Activated CD4-positive, CD25-positive, alpha-beta regulatory T cell treated with anti-CD3 and anti-CD28 coated beads, Interleukin-2, amount 50 U/mL, for 24 hours (primary cell): ENCODE measurements around the gene TEX261.
"Not testable (repeated sequence)": the region's sequence is repeated elsewhere in the genome, so short reads cannot be mapped to it uniquely, and the experiment has no call there.

ENCODE experiments used
- ATAC-seq, 2 donors: fragments of 150-1000 bp; cut with Tn5 transposase; one replicate each; pipeline ENCODE4 v1.10.0; 2021; ENCODE audit warnings: mild to moderate bottlenecking in 1 of 2, moderate library complexity in 1 of 2

TEX261 gene

DNA sequence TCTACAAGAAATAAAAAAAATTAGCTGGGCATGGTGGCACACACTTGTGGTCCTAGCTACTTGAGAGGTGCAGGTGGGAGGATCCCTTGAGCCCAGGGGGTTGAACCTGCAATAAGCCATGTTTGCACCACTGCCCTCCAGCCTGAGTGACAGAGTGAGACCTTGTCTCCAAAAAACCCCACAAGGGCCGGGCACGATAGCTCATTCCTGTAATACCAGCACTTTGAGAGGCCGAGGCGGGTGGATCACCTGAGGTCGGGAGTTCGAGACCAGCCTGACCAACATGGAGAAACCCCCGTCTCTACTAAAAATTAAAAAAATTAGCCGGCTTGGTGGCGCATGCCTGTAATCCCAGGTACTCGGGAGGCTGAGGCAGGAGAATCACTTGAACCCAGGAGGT is 5.3 kb upstream of the TEX261 start:
- ATAC-seq, result not testable (repeated sequence)

GRCh38 chr2:70999362-70999761 is 4.7 kb upstream of the TEX261 start:
- ATAC-seq, result no peak

DNA sequence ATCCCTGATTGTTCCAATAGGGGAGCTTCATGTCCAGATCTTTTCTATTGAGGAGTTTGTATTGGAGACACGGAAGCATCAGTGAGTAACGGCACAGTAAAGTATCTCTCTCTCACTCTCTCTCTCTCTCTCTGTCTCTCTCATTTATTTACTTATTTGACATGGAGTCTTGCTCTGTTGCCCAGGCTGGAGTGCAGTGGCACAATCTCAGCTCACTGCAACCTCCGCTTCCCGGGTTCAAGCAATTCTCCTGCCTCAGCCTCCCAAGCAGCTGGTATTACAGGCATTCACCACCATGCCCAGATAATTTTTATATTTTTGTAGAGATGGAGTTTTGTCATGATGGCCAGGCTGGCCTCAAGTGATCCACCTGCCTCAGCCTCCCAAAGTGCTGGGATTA is 4.2 kb upstream of the TEX261 start:
- not testable (repeated sequence) for ATAC-seq

DNA sequence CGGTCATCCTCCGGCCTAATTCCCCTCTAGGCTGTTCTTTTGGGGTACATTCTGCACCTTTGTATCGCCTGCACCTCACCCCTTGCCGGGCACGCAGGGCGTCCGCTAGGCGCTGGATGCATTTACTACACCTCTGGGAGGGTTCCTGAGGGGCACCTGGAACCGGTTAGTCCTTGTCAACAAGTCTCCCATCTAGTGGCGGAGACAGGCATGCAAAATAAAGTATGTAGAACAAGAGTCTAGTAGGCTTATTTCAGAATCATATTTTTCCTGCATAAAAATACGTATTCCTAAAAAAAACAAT is 705 bp upstream of the TEX261 start:
- ATAC-seq, result peak; percentile 19 to 23

DNA sequence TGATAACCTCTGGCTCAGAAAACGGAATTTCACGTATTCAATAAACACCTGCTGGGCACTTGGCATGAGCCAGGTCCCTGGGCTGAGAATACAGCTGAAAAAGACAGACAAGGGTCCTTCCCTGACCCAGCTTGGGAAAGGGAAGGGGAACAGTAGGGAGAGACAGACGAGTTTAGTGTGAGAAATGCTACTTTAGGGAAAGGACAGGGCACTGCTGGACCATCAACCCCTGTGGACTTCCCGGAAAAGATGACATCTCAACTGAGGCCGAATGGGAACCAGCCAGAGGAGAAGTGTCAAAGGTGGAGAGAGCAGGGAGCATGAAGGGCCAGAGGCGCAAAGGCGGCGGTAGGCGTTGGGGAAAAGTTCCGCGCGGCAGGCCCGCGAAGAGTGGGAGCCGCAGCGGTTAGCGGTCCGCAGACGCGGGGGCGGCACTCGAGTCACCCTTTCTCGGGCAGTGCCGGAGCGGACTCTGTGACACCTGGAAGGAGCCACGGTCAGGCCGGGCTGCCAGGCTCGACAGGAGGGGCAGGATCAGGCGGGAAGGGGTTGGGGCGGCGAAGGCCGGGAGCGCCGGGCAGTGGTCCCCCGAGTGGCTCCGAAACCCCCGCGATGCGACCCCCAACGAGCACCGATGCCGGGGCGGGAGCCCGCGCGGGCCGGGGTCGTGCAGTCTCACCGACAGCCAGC is 519 bp downstream of the TEX261 start:
- ATAC-seq, result peak; percentile 20 to 21

- no peak for ATAC-seq
Measured at GRCh38 chr2:70992945-70993853, 1.5 kb downstream of the TEX261 start.

DNA sequence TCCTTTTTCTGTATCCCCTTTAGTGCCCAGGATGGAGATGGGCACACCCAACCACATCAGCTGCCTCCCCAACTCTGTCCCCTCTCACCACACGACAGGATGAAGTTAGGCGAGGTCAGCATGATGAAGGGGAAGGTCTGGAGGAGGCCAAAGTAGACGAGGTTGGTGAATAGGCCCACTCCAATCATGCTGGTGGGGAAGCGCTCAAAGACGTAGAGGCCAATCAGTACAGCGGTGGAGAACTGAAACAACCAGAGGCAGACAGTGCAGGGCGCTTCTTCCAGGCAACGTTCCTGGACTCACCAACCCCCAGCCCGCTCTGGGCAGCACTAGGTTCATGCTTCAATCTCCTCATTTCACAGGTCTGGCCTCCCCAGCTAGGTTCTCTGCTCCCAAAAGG is 2.9 kb downstream of the TEX261 start:
- no peak for ATAC-seq

GRCh38 chr2:70991142-70991541 is 3.5 kb downstream of the TEX261 start:
- ATAC-seq, result no peak

DNA sequence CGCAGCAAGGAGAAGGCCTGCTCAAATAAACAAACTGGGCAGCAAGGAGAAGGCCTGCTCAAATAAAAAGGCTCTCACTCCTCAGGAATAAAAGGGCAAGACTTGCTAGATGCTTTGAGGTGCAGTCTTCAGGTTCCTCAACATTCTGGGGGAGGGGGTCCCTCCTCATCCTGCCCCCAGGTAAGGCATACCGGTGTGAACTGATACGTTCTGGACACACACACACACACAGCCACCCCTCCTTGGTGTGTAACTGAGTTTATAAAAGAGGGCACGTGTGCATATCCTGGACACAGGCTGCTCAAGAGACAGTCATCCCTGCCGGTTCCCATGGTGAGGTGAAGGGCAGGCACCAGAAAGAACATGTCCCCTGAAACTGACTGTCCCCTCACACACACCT is 4.5 kb downstream of the TEX261 start:
- no peak for ATAC-seq

GRCh38 chr2:70988726-70989648 is 5.7 kb downstream of the TEX261 start:
- no peak for ATAC-seq

GRCh38 chr2:70988151-70988550 is 6.5 kb downstream of the TEX261 start:
- no peak for ATAC-seq

- no peak for ATAC-seq
Measured at GRCh38 chr2:70987386-70987785, 7.3 kb downstream of the TEX261 start.

DNA sequence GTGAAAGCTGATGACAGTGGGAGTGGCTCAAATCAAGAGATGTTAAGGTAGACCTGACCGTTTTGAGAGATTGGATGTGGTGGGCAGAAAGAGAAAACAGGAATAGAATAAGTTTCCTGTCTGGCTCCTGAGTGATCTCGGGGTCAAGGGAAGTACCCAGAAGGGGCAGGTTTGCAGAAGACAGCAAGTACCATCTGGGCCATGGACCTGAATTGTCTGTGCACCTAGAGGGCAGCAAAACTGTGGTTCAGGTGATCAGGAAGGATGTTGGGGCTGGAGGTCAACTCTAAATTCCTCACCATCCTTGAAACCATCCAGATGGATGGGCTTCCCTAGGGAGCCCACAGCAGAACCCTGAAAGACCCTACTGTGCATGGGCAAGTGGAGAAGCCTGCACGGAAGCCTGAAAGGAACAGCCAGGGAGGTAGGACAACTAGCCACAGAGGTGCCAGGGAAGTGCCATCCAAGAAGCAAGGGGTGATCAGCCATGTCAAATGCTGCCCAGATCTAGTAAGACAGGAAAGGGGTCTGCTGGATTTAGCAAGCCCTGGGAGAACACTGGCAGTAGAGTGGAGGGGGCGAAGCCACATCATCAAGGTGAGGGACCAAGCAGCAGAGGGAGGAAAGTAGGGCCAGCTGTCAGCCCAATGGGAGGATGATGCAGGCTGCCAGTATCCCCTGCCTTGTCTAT is 8.0 kb downstream of the TEX261 start:
- ATAC-seq, result no peak

DNA sequence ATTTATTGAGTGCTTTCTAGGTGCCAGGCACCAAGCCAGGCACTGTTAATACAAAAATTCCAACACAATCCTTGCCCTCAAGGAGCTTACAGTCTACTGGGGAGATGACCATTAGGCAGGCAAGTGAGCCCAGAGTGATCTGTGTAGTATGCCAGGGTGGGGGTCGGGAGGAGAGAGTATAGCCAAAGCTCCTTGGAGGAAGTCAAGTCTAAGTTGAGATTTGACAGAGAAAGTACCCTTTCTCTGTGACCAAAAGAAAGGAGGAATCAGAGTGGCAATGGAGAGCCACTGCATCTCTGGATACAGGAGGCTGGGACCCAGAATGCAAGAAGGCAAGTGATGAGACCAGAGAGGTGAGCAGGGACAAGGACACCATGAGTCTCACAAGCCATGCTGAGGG is 8.7 kb downstream of the TEX261 start:
- ATAC-seq, result no peak

DNA sequence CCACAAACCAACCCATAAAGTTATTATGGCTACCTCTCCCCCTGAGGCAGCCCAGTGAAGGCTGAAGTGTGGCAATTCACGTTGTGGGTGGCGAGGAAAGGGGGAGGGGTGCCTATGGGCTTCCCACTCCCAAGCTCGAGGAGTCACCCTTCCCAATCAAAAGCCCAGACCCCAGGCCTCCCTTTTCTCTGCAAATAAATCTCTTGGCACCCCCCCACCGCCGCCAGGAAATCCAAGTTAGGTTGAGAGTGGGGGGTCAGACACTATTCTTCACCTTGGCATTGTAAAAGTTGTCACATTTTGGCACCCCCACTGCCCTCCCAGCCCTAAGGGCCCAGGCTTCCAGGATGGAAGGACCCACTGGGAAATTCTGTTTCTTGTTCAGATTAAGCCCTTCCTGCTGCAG is 9.4 kb downstream of the TEX261 start:
- ATAC-seq, result no peak

DNA sequence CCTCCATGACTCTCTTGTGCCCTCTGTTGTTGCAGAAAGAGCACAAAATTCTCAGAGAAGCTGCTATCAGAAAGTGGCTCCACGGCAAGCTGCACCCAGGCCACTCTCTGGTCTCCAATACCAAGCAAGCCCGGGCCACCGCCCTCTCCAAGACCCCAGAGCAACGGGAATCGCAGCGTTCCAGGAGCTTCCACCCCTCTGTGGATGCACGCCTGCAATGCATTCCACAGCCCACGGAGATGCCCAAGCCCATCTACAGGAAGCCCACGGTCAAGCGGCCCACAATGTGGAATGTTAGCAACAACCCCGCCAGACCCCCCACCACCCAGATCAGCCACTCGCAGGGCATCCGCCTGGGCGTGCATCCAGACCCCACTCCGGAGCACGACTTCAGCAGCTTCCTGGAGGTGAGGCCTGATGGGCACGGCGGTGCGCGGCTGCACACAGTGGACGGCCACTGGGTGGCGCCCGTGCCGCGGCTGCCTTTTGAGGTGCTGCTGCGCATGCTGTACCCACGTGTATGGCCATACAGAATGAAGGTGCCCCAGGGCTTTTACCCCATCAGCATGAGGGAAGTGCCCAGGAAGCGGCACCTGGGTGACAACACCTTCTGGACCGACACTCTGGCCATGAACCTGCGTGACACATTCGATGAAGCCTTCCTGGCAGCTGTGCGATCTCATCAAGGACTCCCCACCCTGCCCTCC is 9.9 kb downstream of the TEX261 start:
- ATAC-seq, result peak; percentile 98 to 99

GRCh38 chr2:70984228-70984575 is 10.5 kb downstream of the TEX261 start:
- no peak for ATAC-seq

DNA sequence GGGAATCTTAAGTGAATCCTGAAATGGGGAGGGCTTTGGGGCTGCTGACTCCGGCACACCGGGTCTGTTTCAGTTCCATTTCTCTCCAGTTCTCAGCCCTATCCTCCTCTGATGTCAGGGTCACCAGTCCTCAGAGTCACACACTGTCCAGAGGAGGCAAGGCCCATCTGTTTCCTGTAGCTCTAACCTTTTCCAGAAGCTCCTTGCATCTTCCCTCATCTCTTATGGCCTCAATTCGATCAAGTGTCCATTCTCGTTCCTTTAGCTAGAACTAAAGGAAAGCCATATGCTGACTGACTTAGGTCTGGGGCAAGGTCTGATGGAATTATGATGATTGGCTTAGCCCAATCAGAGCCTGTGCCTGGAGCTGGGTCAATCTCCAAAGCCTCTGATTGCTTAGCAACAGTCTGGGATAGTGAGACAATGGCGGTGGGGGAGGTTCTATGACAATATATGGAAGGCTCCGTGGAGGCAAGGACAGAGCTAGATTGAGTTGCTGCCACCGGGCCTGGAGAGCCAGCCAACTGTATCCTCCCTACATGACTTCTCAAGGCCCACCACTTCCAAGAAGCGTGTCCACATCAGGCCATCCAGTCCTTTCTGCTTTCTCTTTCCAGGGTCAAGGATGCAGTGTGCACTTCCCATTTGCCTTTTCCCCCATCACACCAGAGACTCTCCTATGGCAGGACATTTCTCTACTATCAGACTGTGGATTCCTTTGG is 11.0 kb downstream of the TEX261 start:
- no peak for ATAC-seq

- no peak for ATAC-seq
Measured at GRCh38 chr2:70982971-70983370, 11.7 kb downstream of the TEX261 start.

- no peak for ATAC-seq
Measured at GRCh38 chr2:70981866-70982810, 12.5 kb downstream of the TEX261 start.
